Lung (tissue), 12 donors: ENCODE measurements around the gene DDX10. TPM values are rescaled to one million over a fixed set of nuclear protein-coding genes. Genes with fewer than 3 reads are reported as not detected.

Source experiments
- ATAC-seq: fragments of 200-7000 bp; cut with Tn5 transposase; one replicate; pipeline ENCODE4 v1.9.1; 2020; ENCODE audit warnings: moderate number of reproducible peaks; ENCODE audit not compliant: insufficient read depth, low FRiP score
- DNase-seq, 3 donors: peaks; one replicate each; pipeline ENCODE4 v3.0.0-alpha.2; 2013 to 2017
- H3K27ac ChIP-seq, 2 donors: one replicate each; pipeline ENCODE4 v1.5.1; 2013; ENCODE audit warnings: mild to moderate bottlenecking in 2 of 2, moderate library complexity in 2 of 2, control low read depth in 1 of 2, inconsistent platforms in 1 of 2, low read depth in 1 of 2, low read length in 1 of 2
- H3K27me3 ChIP-seq, 3 donors: one replicate each; pipeline ENCODE4 v1.5.1; 2013; ENCODE audit warnings: low read length in 2 of 3; ENCODE audit not compliant: control insufficient read depth in 3 of 3, insufficient read depth in 3 of 3
- H3K36me3 ChIP-seq, 4 donors: one replicate each; pipeline ENCODE4 v1.5.1; 2013; ENCODE audit warnings: low read length in 4 of 4, mild to moderate bottlenecking in 1 of 4, moderate library complexity in 1 of 4; ENCODE audit not compliant: control insufficient read depth in 4 of 4, insufficient read depth in 4 of 4
- H3K4me1 ChIP-seq, 5 donors: one replicate each; pipeline ENCODE4 v1.5.1; 2013; ENCODE audit warnings: low read length in 5 of 5, mild to moderate bottlenecking in 2 of 5, moderate library complexity in 1 of 5; ENCODE audit not compliant: control insufficient read depth in 5 of 5, insufficient read depth in 5 of 5
- H3K4me3 ChIP-seq: one replicate; pipeline ENCODE4 v1.5.1; 2013; ENCODE audit warnings: mild to moderate bottlenecking, control low read depth, moderate library complexity
- H3K9ac ChIP-seq, 2 donors: one replicate each; pipeline ENCODE4 v1.5.1; 2013; ENCODE audit warnings: low read length in 2 of 2, control low read depth in 1 of 2; ENCODE audit not compliant: insufficient read depth in 1 of 2
- H3K9me3 ChIP-seq, 4 donors: one replicate each; pipeline ENCODE4 v1.5.1; 2013; ENCODE audit warnings: low read length in 3 of 4, mild to moderate bottlenecking in 1 of 4, moderate library complexity in 1 of 4; ENCODE audit not compliant: control insufficient read depth in 4 of 4, insufficient read depth in 3 of 4
- WGBS, 2 donors: extraction: QIAGEN DNeasy Blood & Tissue Kit; methylation state at CpG; one replicate each; pipeline ENCODE4 v1.1.7; 2013; 5-methylcytosine and 5-hydroxymethylcytosine counted together
- polyA plus RNA-seq, 2 donors: library from polyadenylated mRNA; stranded (reverse); fragments of 200-250 nt; gene quantifications; one replicate each; pipeline ENCODE4 v1.2.1, GENCODE V29; 2013
- total RNA-seq, 2 donors: library from RNA; depleted of rRNA in 1 of 2; stranded (reverse); fragments of >200 nt in 1 of 2; gene quantifications; one replicate each; pipeline ENCODE4 v1.2.1, GENCODE V29; 2014 to 2021
- TF ChIP-seq, protein P1 (sequence below): IDR thresholded peaks from 2 replicates; pipeline ENCODE4 v1.5.1; 2012; ENCODE audit warnings: mild to moderate bottlenecking; ENCODE audit errors: control extremely low read depth, extremely low read depth
- donor health status: control.
- donor health status: control.
- donor health status: Bipolar disorder and iron deficiency.
- donor health status: healthy.
- donor health status: DM: yes; HTN: yes; CAD: no.

Gene DDX10
- total and polyA plus RNA-seq, 4 donors, result 13.9 to 30.5 (median 18.8) TPM

DNA sequence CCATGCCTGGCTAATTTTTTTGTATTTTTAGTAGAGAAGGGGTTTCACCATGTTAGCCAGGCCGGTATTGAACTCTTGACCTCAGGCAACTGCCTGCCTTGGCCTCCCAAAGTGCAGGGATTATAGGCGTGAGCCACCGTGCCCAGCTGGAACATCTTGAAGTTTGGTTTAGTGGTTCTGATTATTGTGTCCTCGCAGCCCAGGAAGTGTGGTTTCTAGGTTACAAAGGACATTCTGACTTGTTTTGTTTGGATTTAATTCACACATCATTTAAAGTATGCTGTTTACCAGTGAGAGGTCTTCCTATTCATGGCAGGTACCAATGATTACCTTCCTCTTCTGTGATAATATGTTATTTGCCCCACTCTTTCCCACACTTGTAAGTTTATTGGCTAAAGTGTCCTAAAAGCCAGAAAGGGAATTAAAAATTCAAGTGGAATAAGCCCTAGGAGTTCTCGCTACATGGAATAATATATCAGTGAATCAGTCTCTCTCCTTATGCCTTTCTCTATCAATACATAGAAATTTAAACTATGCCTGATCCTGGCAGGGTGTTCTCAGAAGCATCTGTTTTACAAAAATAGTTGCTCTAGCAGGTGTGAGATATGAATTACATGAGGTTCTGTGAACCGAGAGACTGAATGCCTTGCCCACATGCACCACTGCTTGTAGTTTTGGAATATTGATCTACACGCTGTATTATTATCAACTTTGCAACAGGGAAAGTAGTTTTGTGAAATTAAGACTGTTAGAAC, 263.1 kb downstream of the DDX10 start:
- TF ChIP-seq, protein P1, sequence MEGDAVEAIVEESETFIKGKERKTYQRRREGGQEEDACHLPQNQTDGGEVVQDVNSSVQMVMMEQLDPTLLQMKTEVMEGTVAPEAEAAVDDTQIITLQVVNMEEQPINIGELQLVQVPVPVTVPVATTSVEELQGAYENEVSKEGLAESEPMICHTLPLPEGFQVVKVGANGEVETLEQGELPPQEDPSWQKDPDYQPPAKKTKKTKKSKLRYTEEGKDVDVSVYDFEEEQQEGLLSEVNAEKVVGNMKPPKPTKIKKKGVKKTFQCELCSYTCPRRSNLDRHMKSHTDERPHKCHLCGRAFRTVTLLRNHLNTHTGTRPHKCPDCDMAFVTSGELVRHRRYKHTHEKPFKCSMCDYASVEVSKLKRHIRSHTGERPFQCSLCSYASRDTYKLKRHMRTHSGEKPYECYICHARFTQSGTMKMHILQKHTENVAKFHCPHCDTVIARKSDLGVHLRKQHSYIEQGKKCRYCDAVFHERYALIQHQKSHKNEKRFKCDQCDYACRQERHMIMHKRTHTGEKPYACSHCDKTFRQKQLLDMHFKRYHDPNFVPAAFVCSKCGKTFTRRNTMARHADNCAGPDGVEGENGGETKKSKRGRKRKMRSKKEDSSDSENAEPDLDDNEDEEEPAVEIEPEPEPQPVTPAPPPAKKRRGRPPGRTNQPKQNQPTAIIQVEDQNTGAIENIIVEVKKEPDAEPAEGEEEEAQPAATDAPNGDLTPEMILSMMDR, result no peak
- Histone ChIP-seq H3K9ac (no peak overlapping the region), H3K4me3 (no peak overlapping the region), H3K27ac (no peak overlapping the region), H3K4me1 (peaks cover 1 to 54% (median 9%) of the 10 kb centered on the region in 5 donors), H3K27me3 (no peaks in the 10 kb centered on the region), H3K36me3 (peaks cover 0 to 1% (median 0%) of the 10 kb centered on the region in 4 donors), H3K9me3 (no peaks in the 10 kb centered on the region)
- DNase-seq (no peak), ATAC-seq (no peak)
- WGBS, 2 donors, result 86 to 91% methylated on average over 7 of the region's 7 CpGs

DNA sequence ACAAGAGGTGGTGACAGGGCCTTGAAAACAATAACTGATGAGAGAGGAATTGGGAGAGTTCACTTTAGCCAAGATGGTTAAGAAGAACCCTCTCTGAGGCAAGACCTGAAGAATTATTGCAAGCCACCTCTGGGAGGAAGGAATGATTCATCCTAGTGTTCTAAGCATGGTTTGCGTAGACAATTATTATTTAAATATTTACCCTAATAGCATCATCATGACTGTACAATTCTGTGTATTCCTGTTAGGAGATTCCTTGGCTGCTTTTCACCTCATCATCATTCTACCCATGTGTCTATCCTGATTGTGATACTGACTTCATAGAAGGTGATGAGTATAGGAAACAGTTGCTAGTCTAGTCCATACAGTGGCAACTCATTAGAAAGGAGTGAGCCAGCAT, 264.4 kb downstream of the DDX10 start:
- no peak overlapping the region for H3K9ac ChIP-seq
- no peaks in the 10 kb centered on the region for H3K27me3 ChIP-seq
- peaks cover 0 to 1% (median 0%) of the 10 kb centered on the region in 4 donors for H3K36me3 ChIP-seq
- H3K4me1 ChIP-seq, result peaks cover 0 to 42% (median 5%) of the 10 kb centered on the region in 5 donors
- no peak overlapping the region for H3K27ac ChIP-seq
- no peak overlapping the region for H3K4me3 ChIP-seq
- TF ChIP-seq, protein P1, result no peak
- no peaks in the 10 kb centered on the region for H3K9me3 ChIP-seq
- peak in 2 of 3 donors; percentile 36 to 42 for DNase-seq
- 77 to 82% methylated on average over 1 of the region's 1 CpG for WGBS, 2 donors
- no peak for ATAC-seq

DNA sequence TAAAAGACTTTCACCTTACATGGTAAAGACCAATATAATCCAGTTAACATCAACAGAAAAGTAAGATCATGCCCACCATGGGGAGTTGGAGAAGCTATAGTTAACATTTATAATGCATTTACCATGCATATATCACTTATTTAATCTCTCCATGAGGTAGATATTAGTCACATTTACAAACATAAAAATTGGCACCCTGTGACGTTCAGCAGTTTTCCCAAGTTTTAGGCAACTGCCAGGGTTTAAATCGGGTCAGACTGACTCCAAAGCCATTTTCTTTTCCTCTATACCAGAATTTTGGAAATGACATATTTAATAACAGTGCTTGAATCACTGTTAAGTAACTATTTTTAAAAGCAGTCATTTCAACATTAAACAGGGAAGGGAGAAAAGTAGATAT, 266.3 kb downstream of the DDX10 start:
- H3K27ac ChIP-seq, result no peak overlapping the region
- H3K36me3 ChIP-seq, result no peaks in the 10 kb centered on the region
- H3K4me1 ChIP-seq, result peaks cover 0 to 22% (median 0%) of the 10 kb centered on the region in 5 donors
- DNase-seq, result no peak
- no peak for ATAC-seq
- H3K9ac ChIP-seq, result no peak overlapping the region
- WGBS, 2 donors, result 93% methylated on average over 2 of the region's 2 CpGs
- no peaks in the 10 kb centered on the region for H3K9me3 ChIP-seq
- no peak overlapping the region for H3K4me3 ChIP-seq
- TF ChIP-seq, protein P1, result no peak
- no peaks in the 10 kb centered on the region for H3K27me3 ChIP-seq
